HCT116 (cell line): ENCODE results near the gene TXLNA. TPM values are rescaled to one million over a fixed set of nuclear protein-coding genes. Genes with fewer than 3 reads are reported as not detected.

Experiments used
- ATAC-seq: fragments of 200-7000 bp; cut with Tn5 transposase; 2 replicates; pipeline ENCODE4 v1.9.1; 2020; ENCODE audit warnings: mild to moderate bottlenecking, moderate library complexity
- BruUV-seq: library from RNA; stranded (reverse); fragments of 400-500 nt; replicated peaks from 2 replicates; lab custom pipeline; 2021; lab: Mats Ljungman, UMichigan
- CTCF ChIA-PET: fragments of 300-600 bp; sonication (Branson Sonifier 250); formaldehyde crosslinking; loops from one replicate; lab custom pipeline; 2021; ENCODE audit warnings: antibody characterized with exemption; lab: Charles Lee
- POLR2A ChIA-PET: fragments of 300-600, 350-600 bp; sonication (Branson Sonifier 250); formaldehyde crosslinking; loops from one replicate; lab custom pipeline; 2021; ENCODE audit warnings: antibody characterized with exemption; lab: Charles Lee
- RAD21 ChIA-PET, 2 experiments: fragments of 300-600 bp; sonication (Branson Sonifier 250); formaldehyde crosslinking; loops; one replicate each; lab custom pipeline; 2023; ENCODE audit warnings: low total read pairs in 2 of 2; ENCODE audit not compliant: uncharacterized antibody in 2 of 2, unreplicated experiment in 2 of 2, low non-redundant PET in 1 of 2; lab: Charles Lee
- DNase-seq: peaks from one replicate; pipeline ENCODE4 v3.0.0-alpha.2; 2010; ENCODE audit warnings: low read depth, low spot score
- H2AFZ ChIP-seq: fragments of 200-600 bp; shearing (Covaris generic), sonication (generic); 2 replicates; pipeline ENCODE4 v1.6.1; 2017; ENCODE audit warnings: low read depth, mixed run types, mixed read lengths, antibody characterized with exemption, low read length; ENCODE audit not compliant: poor library complexity, severe bottlenecking
- H3K27ac ChIP-seq: 2 replicates; pipeline ENCODE4 v1.5.1; 2012; ENCODE audit warnings: low read depth, low read length
- H3K27me3 ChIP-seq: fragments of 200-600 bp; sonication (generic); 2 replicates; pipeline ENCODE4 v1.6.1; 2016; ENCODE audit warnings: mixed run types, low read length, mixed read lengths; ENCODE audit not compliant: insufficient read depth
- H3K36me3 ChIP-seq, 2 experiments: fragments of 200-500 bp in 1 of 2; fragments of 200-600 bp in 1 of 2; sonication (Bioruptor generic) in 1 of 2; sonication (generic) in 1 of 2; 2 replicates each; pipeline versions ENCODE4 v1.5.1 to v1.6.1; 2014 to 2016; ENCODE audit warnings: low read length in 2 of 2, inconsistent platforms in 1 of 2, mixed read lengths in 1 of 2, mixed run types in 1 of 2; ENCODE audit not compliant: insufficient read depth in 2 of 2, control insufficient read depth in 1 of 2
- H3K4me1 ChIP-seq, 2 experiments: fragments of 200-600 bp in 1 of 2; sonication (generic) in 1 of 2; 2 replicates each; pipeline versions ENCODE4 v1.5.1 to v1.6.1; 2012 to 2017; ENCODE audit warnings: low read length in 2 of 2, inconsistent platforms in 1 of 2, mild to moderate bottlenecking in 1 of 2, mixed read lengths in 1 of 2, mixed run types in 1 of 2, moderate library complexity in 1 of 2; ENCODE audit not compliant: insufficient read depth in 2 of 2, control insufficient read depth in 1 of 2
- H3K4me2 ChIP-seq: fragments of 200-600 bp; sonication (generic); 2 replicates; pipeline ENCODE4 v1.6.1; 2017; ENCODE audit warnings: mixed run types, low read length, mixed read lengths
- H3K4me3 ChIP-seq, 2 experiments: fragments of 200-600 bp in 1 of 2; sonication (generic) in 1 of 2; replicated peaks in 1 of 2; 2 replicates each; pipeline ENCODE4 v1.5.1; 2011 to 2016; ENCODE audit warnings: low read length in 2 of 2, control low read depth in 1 of 2, low read depth in 1 of 2, mild to moderate bottlenecking in 1 of 2, mixed read lengths in 1 of 2, mixed run types in 1 of 2
- H3K79me2 ChIP-seq: fragments of 200-600 bp; sonication (generic); 2 replicates; pipeline ENCODE4 v1.6.1; 2017; ENCODE audit warnings: mild to moderate bottlenecking, mixed run types, low read length, moderate library complexity, mixed read lengths; ENCODE audit not compliant: insufficient read depth
- H3K9ac ChIP-seq: fragments of 200-600 bp; sonication (generic); 2 replicates; pipeline ENCODE4 v1.6.1; 2016; ENCODE audit warnings: low read length, mixed read lengths
- H3K9me2 ChIP-seq: fragments of 200-600 bp; sonication (generic), shearing (Covaris generic); 2 replicates; pipeline ENCODE4 v1.6.1; 2017; ENCODE audit warnings: mixed run types, mild to moderate bottlenecking, moderate library complexity; ENCODE audit not compliant: insufficient read depth
- H3K9me3 ChIP-seq, 2 experiments: fragments of 200-500 bp in 1 of 2; fragments of 200-600 bp in 1 of 2; sonication (Bioruptor generic) in 1 of 2; sonication (generic) in 1 of 2; 2 replicates each; pipeline ENCODE4 v1.6.1; 2014 to 2017; ENCODE audit warnings: low read length in 2 of 2, mixed read lengths in 2 of 2, inconsistent platforms in 1 of 2, low read depth in 1 of 2, mild to moderate bottlenecking in 1 of 2, mixed run types in 1 of 2, moderate library complexity in 1 of 2; ENCODE audit not compliant: control insufficient read depth in 1 of 2, insufficient read depth in 1 of 2
- H4K20me1 ChIP-seq: fragments of 200-600 bp; sonication (generic), shearing (Covaris generic); 2 replicates; pipeline ENCODE4 v1.6.1; 2017; ENCODE audit warnings: mixed run types, mild to moderate bottlenecking, moderate library complexity; ENCODE audit not compliant: insufficient read depth
- ATF3 ChIP-seq: IDR thresholded peaks from 2 replicates; pipeline ENCODE4 v1.6.1; 2012
- CBX3 ChIP-seq: IDR thresholded peaks from 2 replicates; pipeline ENCODE4 v1.6.1; 2012; ENCODE audit warnings: low read depth
- CEBPB ChIP-seq: IDR thresholded peaks from 2 replicates; pipeline ENCODE4 v1.6.1; 2012; ENCODE audit warnings: low read depth
- CTCF ChIP-seq, 3 experiments: fragments of 200-600 bp in 1 of 3; sonication (generic) in 1 of 3; IDR thresholded peaks in 2 of 3; conservative IDR thresholded peaks in 1 of 3; 2 replicates each; pipeline ENCODE4 v1.5.1; 2012 to 2017; ENCODE audit warnings: low read depth in 2 of 3, low read length in 2 of 3, antibody characterized with exemption in 1 of 3, borderline replicate concordance in 1 of 3, control low read depth in 1 of 3, mild to moderate bottlenecking in 1 of 3, mixed read lengths in 1 of 3, mixed run types in 1 of 3, moderate library complexity in 1 of 3; ENCODE audit not compliant: insufficient read depth in 1 of 3
- EGR1 ChIP-seq: IDR thresholded peaks from 2 replicates; pipeline ENCODE4 v1.6.1; 2012; ENCODE audit warnings: low read depth
- EZH2 ChIP-seq: fragments of 200-600 bp; sonication (generic); IDR thresholded peaks from 2 replicates; pipeline ENCODE4 v1.6.1; 2017; ENCODE audit warnings: antibody characterized with exemption, mixed run types
- FOSL1 ChIP-seq: IDR thresholded peaks from 2 replicates; pipeline ENCODE4 v1.6.1; 2012; ENCODE audit warnings: low read depth
- JUND ChIP-seq: IDR thresholded peaks from 2 replicates; pipeline ENCODE4 v1.6.1; 2012
- POLR2AphosphoS5 ChIP-seq: IDR thresholded peaks from 2 replicates; pipeline ENCODE4 v1.6.1; 2011; ENCODE audit warnings: mild to moderate bottlenecking, low read depth, low read length, moderate library complexity
- TCF7L2 ChIP-seq: IDR thresholded peaks from 2 replicates; pipeline ENCODE4 v1.7.0; 2011; ENCODE audit warnings: borderline replicate concordance, inconsistent platforms; ENCODE audit not compliant: insufficient read depth, insufficient read length; ENCODE audit errors: extremely low read depth
- ZBTB33 ChIP-seq: IDR thresholded peaks from 2 replicates; pipeline ENCODE4 v1.6.1; 2011; ENCODE audit warnings: mild to moderate bottlenecking, low read length, moderate library complexity; ENCODE audit not compliant: insufficient replicate concordance; ENCODE audit errors: extremely low read depth
- ZFX ChIP-seq: fragments of 450-650 bp; IDR thresholded peaks from 2 replicates; pipeline ENCODE4 v1.6.1; 2017
- intact Hi-C: fragments of 100-400 bp; cut with micrococcal nuclease; formaldehyde crosslinking; loops from 2 replicates; pipeline ENCODE4 v1.10.0; 2022
- total RNA-seq: library from RNA; stranded (reverse); gene quantifications from one replicate; pipeline ENCODE4 v1.2.1, GENCODE V29; 2021; ENCODE audit not compliant: unreplicated experiment
- TF ChIP-seq, protein P1 (sequence below): IDR thresholded peaks from 2 replicates; pipeline ENCODE4 v1.6.1; 2012; ENCODE audit warnings: low read depth

TXLNA gene
- total RNA-seq, 1 experiment from 2014 or later, result 37.2 TPM

- TF ChIP-seq CTCF (IDR thresholded peaks at IDR 0.05 in 2 of 3, conservative IDR thresholded peaks at IDR 0.05 in 1 of 3; ENCODE audit: borderline replicate concordance in 1 of 3, insufficient read depth in 1 of 3, low read depth in 2 of 3, low read length in 2 of 3), result peak; percentile 25 to 53 (median 26); a peak in 4 of 6 replicates
- no peak for TF ChIP-seq EZH2
- no peak for TF ChIP-seq FOSL1
Observed at GRCh38 chr1:32240140-32240951, 60.9 kb downstream of the TXLNA start (continued).

DNA sequence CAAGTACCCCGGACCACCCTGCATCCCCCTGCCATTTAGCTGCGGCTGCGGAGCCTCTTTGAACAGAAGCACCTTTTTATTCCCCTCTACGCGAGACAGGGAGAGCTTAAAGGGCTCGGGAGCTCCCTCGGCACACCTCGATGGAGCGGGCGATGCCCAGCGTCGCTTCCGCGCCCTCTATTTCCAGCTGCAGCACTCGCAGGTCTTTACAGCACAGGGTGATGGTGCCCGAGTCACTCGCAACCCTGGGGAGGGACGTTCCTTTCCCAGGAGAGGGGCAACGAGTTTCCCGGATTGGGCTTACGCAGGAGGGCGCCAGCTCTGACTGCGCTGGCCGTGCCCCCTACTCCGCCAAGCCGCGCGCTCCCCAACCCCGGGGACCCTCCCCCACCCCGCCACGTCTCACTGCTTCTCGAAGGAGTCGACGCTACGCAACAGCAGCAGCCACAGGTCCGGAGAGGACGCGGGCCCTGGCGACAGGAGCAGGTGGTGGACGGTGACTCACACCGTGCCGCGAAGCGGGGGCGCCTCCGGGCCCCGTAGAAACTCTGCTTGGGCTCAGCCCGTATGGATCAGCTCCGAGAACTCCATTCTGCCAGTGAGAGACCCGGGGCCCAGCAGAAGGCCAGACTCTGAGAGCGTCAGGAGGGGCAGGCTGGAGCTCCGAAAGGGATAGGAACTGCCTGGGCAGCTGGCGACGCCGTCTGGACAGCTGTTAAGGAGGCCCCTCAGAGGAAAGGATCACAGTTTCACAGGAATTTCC, 61.7 kb downstream of the TXLNA start:
- ATAC-seq, result peak; percentile 52
- Histone ChIP-seq H3K9me3 (no peaks in the 10 kb centered on the region), H3K9ac (peak overlapping the region; percentile 60), H3K4me1 (peaks cover 20 to 37% of the 10 kb centered on the region in 2 experiments), H3K9me2 (no peaks in the 10 kb centered on the region), H2AFZ (peak overlapping the region; percentile 3), H3K27ac (peak overlapping the region; percentile 87), H4K20me1 (no peaks in the 10 kb centered on the region), H3K36me3 (no peaks in the 10 kb centered on the region), H3K4me3 (peak overlapping the region; percentile 62 to 72), H3K4me2 (peak overlapping the region; percentile 94), H3K27me3 (no peaks in the 10 kb centered on the region), H3K79me2 (no peaks in the 10 kb centered on the region)
- intact Hi-C loops, result no loop called here
- DNase-seq, result no peak
- ChIA-PET CTCF (interaction anchor here (0.7 to 1.6 kb wide), 4 partner anchors 8 to 75 kb away, joined by 3 to 4 read pairs (median 3); no protein-coding TSS in a partner anchor), RAD21 (interaction anchor here (0.5 to 1.7 kb wide), 5 partner anchors 19 to 117 kb away, joined by 3 to 4 read pairs (median 4); partner anchors contain the start of genes EIF3I (in 1 of the 2), MARCKSL1 (in 1 of the 2) and TMEM234 (in 1 of the 2)), POLR2A (interaction anchor here (1.1 to 2.1 kb wide), 5 partner anchors 18 to 119 kb away, joined by 3 to 8 read pairs (median 3); partner anchors contain the start of genes HDAC1 and MARCKSL1)
- no TSS peak for BruUV-seq
- TF ChIP-seq, protein P1, sequence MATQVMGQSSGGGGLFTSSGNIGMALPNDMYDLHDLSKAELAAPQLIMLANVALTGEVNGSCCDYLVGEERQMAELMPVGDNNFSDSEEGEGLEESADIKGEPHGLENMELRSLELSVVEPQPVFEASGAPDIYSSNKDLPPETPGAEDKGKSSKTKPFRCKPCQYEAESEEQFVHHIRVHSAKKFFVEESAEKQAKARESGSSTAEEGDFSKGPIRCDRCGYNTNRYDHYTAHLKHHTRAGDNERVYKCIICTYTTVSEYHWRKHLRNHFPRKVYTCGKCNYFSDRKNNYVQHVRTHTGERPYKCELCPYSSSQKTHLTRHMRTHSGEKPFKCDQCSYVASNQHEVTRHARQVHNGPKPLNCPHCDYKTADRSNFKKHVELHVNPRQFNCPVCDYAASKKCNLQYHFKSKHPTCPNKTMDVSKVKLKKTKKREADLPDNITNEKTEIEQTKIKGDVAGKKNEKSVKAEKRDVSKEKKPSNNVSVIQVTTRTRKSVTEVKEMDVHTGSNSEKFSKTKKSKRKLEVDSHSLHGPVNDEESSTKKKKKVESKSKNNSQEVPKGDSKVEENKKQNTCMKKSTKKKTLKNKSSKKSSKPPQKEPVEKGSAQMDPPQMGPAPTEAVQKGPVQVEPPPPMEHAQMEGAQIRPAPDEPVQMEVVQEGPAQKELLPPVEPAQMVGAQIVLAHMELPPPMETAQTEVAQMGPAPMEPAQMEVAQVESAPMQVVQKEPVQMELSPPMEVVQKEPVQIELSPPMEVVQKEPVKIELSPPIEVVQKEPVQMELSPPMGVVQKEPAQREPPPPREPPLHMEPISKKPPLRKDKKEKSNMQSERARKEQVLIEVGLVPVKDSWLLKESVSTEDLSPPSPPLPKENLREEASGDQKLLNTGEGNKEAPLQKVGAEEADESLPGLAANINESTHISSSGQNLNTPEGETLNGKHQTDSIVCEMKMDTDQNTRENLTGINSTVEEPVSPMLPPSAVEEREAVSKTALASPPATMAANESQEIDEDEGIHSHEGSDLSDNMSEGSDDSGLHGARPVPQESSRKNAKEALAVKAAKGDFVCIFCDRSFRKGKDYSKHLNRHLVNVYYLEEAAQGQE, result no peak
- no peak for TF ChIP-seq ZBTB33
- TF ChIP-seq CBX3, result peak; percentile 69; the same call in 1 of the 2 replicates
- peak; percentile 9 for TF ChIP-seq TCF7L2
- TF ChIP-seq CEBPB, result no peak
- peak; percentile 60 for TF ChIP-seq POLR2AphosphoS5
- TF ChIP-seq EZH2, result no peak
- TF ChIP-seq ATF3, result no peak
- 0 out of 2 replicates have a peak, but pooled peaks have one; percentile 16 for TF ChIP-seq ZFX
- TF ChIP-seq EGR1, result peak; percentile 61; the same call in 1 of the 2 replicates
- peak; percentile 51 for TF ChIP-seq JUND
